Right kidney (tissue), 1 donor: ENCODE data around the gene DNAH14.

Experiments
- DNase-seq: peaks from one replicate; pipeline ENCODE4 v3.0.0-alpha.2; 2016

DNAH14 gene

GRCh38 chr1:225428881-225429455, 499.5 kb downstream of the DNAH14 start:
- no peak for DNase-seq

GRCh38 chr1:225430301-225430700, 500.8 kb downstream of the DNAH14 start:
- DNase-seq, result no peak

DNA sequence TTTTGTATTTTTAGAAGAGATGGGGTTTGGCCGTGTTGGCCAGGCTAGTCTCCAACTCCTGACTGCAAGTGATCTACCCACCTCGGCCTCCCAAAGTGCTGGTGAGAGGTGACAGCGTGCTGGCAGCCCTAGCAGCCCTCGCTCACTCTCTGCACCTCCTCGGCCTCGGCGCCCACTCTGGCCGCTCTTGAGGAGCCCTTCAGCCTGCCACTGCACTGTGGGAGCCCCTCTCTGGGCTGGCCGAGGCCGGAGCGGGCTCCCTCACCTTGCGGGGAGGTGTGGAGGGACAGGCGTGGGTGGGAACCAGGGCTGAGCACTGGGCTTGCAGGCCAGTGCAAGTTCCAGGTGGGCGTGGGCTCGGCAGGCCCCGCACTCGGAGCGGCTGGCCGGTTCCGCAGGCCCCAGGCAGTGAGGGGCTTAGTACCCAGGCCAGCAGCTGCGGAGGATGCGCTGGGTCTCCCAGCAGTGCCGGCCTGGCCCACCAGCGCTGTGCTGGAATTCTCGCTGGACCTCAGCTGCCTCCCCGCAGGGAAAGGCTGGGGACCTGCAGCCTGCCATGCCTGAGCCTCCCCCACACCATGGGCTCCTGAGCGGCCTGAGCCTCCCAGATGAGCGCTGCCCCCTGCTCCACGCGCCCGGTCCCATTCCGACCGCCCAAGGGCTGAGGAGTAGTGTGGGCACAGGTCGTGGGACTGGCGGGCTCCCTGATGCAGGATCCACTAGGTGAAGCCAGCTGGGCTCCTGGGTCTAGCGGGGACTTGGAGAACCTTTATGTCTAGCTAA, 501.8 kb downstream of the DNAH14 start:
- no peak for DNase-seq

DNA sequence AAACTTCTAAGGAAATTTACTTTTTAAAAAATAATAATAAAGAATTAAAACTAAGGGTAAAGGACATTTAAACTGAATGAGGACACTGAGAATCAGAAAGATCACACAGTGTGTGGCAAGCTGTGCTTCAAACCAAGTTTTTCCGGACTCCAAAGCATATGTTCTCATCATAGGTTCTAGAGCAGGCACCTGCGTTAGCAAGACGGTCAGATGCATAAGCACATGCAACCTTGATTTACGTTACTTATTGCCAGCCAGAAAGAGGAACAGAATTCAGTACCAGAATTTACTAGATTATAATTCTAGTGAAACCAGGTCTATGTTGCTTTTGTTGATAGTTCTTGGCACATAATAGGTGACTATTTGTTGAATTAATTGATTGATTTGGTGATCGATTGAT, 504.6 kb downstream of the DNAH14 start:
- no peak for DNase-seq

- no peak for DNase-seq
Measured at GRCh38 chr1:225435076-225435475, 505.6 kb downstream of the DNAH14 start.

DNA sequence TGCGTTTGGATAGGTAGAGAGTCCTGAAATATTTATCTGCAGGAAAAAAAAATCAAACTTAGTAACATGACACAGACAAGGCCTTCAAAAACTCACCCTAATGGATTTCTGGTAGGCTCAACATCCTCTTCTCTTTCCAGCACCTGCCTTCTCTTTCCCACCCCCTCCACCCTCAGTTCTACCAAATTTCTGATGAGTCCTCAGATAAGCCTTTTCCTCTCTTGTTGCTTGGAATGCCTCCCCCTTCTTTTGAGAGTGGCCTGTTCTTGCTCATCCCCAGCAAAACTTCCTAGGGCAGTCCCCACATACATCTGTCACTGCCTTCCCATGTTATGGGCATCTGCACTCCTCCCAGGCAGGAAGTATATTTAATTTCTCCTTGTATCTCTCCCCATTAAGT, 506.0 kb downstream of the DNAH14 start:
- DNase-seq, result no peak

- no peak for DNase-seq
Measured at GRCh38 chr1:225435957-225436392, 506.5 kb downstream of the DNAH14 start.

GRCh38 chr1:225437710-225438437, 508.4 kb downstream of the DNAH14 start:
- DNase-seq, result no peak

GRCh38 chr1:225440380-225441221, 511.1 kb downstream of the DNAH14 start:
- DNase-seq, result no peak

GRCh38 chr1:225441314-225442122, 512.0 kb downstream of the DNAH14 start:
- DNase-seq, result no peak

DNA sequence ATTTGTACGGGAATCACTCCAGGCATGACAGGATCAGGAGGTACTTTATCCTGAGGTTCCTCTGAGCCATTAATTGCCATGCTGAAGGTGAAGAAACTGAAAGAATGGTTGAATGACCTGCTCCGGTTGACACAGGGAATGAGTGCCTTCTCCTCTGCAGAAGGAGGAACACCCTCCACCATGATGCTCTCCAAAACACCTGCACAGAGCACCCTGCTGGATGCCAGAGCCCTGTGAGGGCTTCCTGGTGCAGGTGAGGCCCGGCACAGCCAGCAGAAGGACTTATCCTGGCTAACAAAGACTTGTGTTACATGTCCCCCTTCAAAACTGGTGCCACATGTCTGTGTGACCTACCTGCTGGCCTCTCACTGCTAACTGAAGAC, 512.6 kb downstream of the DNAH14 start:
- DNase-seq, result no peak

GRCh38 chr1:225445639-225446594, 516.4 kb downstream of the DNAH14 start:
- DNase-seq, result no peak

GRCh38 chr1:225446595-225446960, 517.1 kb downstream of the DNAH14 start:
- no peak for DNase-seq

DNA sequence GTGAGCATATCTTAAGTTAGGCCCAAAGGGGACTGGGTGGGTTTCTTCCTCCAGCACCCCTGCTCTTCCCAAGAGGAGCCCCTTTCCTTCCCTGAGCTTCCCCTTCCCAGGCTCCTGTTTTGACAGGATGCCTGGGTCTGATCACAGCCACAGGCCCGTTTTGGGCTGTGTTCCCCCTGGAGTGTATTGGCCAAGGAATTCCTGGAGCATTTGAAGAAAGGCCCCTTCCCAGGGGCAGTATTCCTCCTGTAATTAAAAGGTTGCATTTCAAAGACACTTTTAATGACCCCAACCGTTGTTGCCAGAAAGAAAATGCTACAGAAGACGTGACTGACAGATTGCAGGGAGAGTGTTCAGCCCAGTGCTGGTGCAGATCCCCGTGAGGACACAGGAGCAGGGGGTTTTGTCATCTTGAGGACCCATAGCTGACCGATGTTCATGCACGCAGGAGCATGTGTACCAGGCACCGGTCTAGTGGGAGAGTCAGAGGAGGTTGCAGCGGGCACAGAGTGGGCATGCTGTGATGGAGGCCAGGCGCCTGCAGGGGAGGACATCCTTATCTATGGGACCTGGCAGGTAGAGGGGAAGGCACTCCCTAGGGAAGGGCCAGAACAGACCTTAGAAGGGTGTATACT, 517.6 kb downstream of the DNAH14 start:
- DNase-seq, result no peak

- no peak for DNase-seq
Measured at GRCh38 chr1:225447650-225448089, 518.2 kb downstream of the DNAH14 start.

DNA sequence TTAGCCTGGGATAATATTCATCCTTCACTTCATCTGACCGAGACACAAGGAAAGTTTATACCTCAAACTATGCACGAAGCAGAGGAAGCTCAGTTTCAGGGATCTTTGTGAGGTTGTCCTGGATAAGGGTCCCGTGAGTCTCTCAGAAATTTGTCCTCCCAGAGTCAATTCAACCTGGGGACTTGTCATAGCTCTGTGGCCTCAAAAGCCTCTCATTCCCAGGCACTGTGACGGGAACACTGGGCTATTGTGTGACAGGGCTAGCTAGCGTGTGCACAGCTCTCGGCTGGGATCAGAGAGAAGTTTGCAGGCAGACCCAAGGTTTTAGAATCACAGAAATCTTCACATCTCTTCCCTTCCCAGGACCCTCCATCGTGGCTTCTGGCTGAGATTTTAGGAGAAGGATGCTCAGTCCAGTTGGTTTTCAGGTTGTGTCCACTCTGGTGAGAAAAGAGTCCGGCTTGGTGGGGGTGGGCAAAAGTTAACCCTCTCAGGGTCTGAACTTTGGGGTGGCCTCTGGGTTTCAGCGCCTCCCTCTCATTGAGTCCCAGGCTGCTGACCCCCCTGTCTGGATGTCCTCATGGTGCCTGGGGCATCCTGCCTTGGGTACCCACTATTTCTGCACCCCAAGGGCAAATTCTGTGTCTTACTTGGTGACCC, 518.8 kb downstream of the DNAH14 start:
- DNase-seq, result no peak
